HCT116 (cell line): ENCODE results near the gene CRADD.

Experiments used
- CTCF ChIP-seq, 3 experiments: fragments of 200-600 bp in 1 of 3; sonication (generic) in 1 of 3; IDR thresholded peaks in 2 of 3; conservative IDR thresholded peaks in 1 of 3; 2 replicates each; pipeline ENCODE4 v1.5.1; 2012 to 2017; ENCODE audit warnings: low read depth in 2 of 3, low read length in 2 of 3, antibody characterized with exemption in 1 of 3, borderline replicate concordance in 1 of 3, control low read depth in 1 of 3, mild to moderate bottlenecking in 1 of 3, mixed read lengths in 1 of 3, mixed run types in 1 of 3, moderate library complexity in 1 of 3; ENCODE audit not compliant: insufficient read depth in 1 of 3
- EZH2 ChIP-seq: fragments of 200-600 bp; sonication (generic); IDR thresholded peaks from 2 replicates; pipeline ENCODE4 v1.6.1; 2017; ENCODE audit warnings: antibody characterized with exemption, mixed run types
- POLR2A ChIP-seq: IDR thresholded peaks from 2 replicates; pipeline ENCODE4 v1.7.0; 2011; ENCODE audit warnings: borderline replicate concordance; ENCODE audit not compliant: insufficient read depth, insufficient read length; ENCODE audit errors: extremely low read depth
- POLR2AphosphoS5 ChIP-seq: IDR thresholded peaks from 2 replicates; pipeline ENCODE4 v1.6.1; 2011; ENCODE audit warnings: mild to moderate bottlenecking, low read depth, low read length, moderate library complexity
- RAD21 ChIP-seq: IDR thresholded peaks from 2 replicates; pipeline ENCODE4 v1.6.1; 2012; ENCODE audit warnings: low read depth, mild to moderate bottlenecking
- SIN3A ChIP-seq: IDR thresholded peaks from 2 replicates; pipeline ENCODE4 v1.6.1; 2012; ENCODE audit warnings: low read depth
- SP1 ChIP-seq: IDR thresholded peaks from 2 replicates; pipeline ENCODE4 v1.6.1; 2012; ENCODE audit warnings: low read depth
- YY1 ChIP-seq: IDR thresholded peaks from 2 replicates; pipeline ENCODE4 v1.6.1; 2011; ENCODE audit warnings: low read length, low read depth, moderate library complexity, mild to moderate bottlenecking; ENCODE audit not compliant: insufficient replicate concordance; ENCODE audit errors: extremely low read depth

- TF ChIP-seq EZH2, result no peak
- TF ChIP-seq YY1, result no peak
- no peak for TF ChIP-seq RAD21
- TF ChIP-seq CTCF (IDR thresholded peaks at IDR 0.05 in 2 of 3, conservative IDR thresholded peaks at IDR 0.05 in 1 of 3; ENCODE audit: borderline replicate concordance in 1 of 3, insufficient read depth in 1 of 3, low read depth in 2 of 3, low read length in 2 of 3), result no peak
- TF ChIP-seq SP1, result no peak
- no peak for TF ChIP-seq POLR2A
- no peak for TF ChIP-seq SIN3A
- TF ChIP-seq POLR2AphosphoS5, result no peak
These were observed 36.6 kb downstream of the CRADD start for GRCh38 chr12:93713800-93714199.
